Esophagus mucosa (tissue), 1 donor: ENCODE results near the gene MMP1. TPM values are rescaled to one million over a fixed set of nuclear protein-coding genes. Genes with fewer than 3 reads are reported as not detected.

Experiments used
- ATAC-seq: fragments of 200-7000 bp; cut with Tn5 transposase; one replicate; pipeline ENCODE4 v1.9.1; 2020
- total RNA-seq: library from RNA; stranded (reverse); gene quantifications from one replicate; pipeline ENCODE4 v1.2.4, GENCODE V29; 2023
- donor health status: DM: yes; HTN: yes; CAD: no.

The MMP1 gene
- total RNA-seq, 1 donor from 2014 or later: 3.5 TPM

GRCh38 chr11:102802341-102802740, 4.4 kb upstream of the MMP1 start:
- no peak for ATAC-seq

- no peak for ATAC-seq
Observed at GRCh38 chr11:102800767-102801166, 2.8 kb upstream of the MMP1 start.

- ATAC-seq: no peak
Observed at GRCh38 chr11:102799681-102800340, 1.9 kb upstream of the MMP1 start.

GRCh38 chr11:102794382-102794781, 3.6 kb downstream of the MMP1 start:
- no peak for ATAC-seq

GRCh38 chr11:102793677-102794290, 4.2 kb downstream of the MMP1 start:
- ATAC-seq: no peak

GRCh38 chr11:102792604-102793003, 5.4 kb downstream of the MMP1 start:
- ATAC-seq: no peak

GRCh38 chr11:102791271-102792036, 6.5 kb downstream of the MMP1 start:
- ATAC-seq: no peak

GRCh38 chr11:102788334-102788995, 9.5 kb downstream of the MMP1 start:
- ATAC-seq: no peak

- no peak for ATAC-seq
Observed at GRCh38 chr11:102784380-102784779, 13.6 kb downstream of the MMP1 start.

GRCh38 chr11:102783720-102784119, 14.2 kb downstream of the MMP1 start:
- ATAC-seq: peak; percentile 96

- ATAC-seq: peak; percentile 41
Observed at GRCh38 chr11:102783016-102783415, 14.9 kb downstream of the MMP1 start.

GRCh38 chr11:102781676-102782075, 16.3 kb downstream of the MMP1 start:
- ATAC-seq: no peak

- no peak for ATAC-seq
Observed at GRCh38 chr11:102780491-102780918, 17.5 kb downstream of the MMP1 start, which contains the start of gene MMP10. Gene MMP10, minus strand, starts transcription at chr11:102780628. Its CDS starts 37 bp downstream, at chr11:102780591.

GRCh38 chr11:102776454-102776853, 21.5 kb downstream of the MMP1 start:
- peak; percentile 84 for ATAC-seq

- no peak for ATAC-seq
Observed at GRCh38 chr11:102773386-102773785, 24.6 kb downstream of the MMP1 start.

- no peak for ATAC-seq
Observed at GRCh38 chr11:102771351-102771750, 26.6 kb downstream of the MMP1 start.

- ATAC-seq: no peak
Observed at GRCh38 chr11:102770191-102770590, 27.8 kb downstream of the MMP1 start.

- ATAC-seq: no peak
Observed at GRCh38 chr11:102767800-102768199, 30.2 kb downstream of the MMP1 start.

GRCh38 chr11:102763440-102763839, 34.5 kb downstream of the MMP1 start:
- no peak for ATAC-seq

GRCh38 chr11:102762361-102762767, 35.6 kb downstream of the MMP1 start:
- ATAC-seq: peak; percentile 63

- no peak for ATAC-seq
Observed at GRCh38 chr11:102761646-102762238, 36.2 kb downstream of the MMP1 start.

GRCh38 chr11:102760344-102761035, 37.5 kb downstream of the MMP1 start:
- ATAC-seq: peak; percentile 86
